GM18520 (cell line): ENCODE data around the gene NPIPB4.
"Not testable (repeated sequence)": the region's sequence is repeated elsewhere in the genome, so short reads cannot be mapped to it uniquely, and the experiment has no call there.

Experiments used
- ATAC-seq: cut with Tn5 transposase; IDR thresholded peaks from one replicate; pipeline ENCODE4 v1.9.1; 2021; ENCODE audit not compliant: unreplicated experiment

The NPIPB4 gene

DNA sequence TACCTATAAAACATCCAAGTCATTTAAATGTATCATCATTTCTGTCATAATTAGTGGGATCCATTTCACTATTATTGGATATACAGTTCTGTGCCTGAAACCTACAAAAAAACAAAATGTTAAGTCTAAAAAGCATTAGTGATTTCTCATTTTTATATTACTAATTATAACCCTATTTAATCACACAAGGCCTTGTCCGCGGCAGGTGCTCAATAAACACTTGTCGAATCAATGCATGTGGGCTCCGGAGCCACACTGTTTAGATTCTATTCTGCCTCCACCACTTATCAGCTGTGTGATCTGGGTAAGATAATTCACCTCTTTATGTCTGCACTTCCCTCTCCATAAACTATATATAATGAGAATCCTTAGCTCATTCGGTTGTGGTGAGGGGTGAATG is at the start of gene NPIPB4:
Gene NPIPB4, minus strand, starts transcription at position 101 of the 400 bp plus-strand sequence. CDS start 378 bp downstream, outside the sequence.
- not testable (repeated sequence) for ATAC-seq

DNA sequence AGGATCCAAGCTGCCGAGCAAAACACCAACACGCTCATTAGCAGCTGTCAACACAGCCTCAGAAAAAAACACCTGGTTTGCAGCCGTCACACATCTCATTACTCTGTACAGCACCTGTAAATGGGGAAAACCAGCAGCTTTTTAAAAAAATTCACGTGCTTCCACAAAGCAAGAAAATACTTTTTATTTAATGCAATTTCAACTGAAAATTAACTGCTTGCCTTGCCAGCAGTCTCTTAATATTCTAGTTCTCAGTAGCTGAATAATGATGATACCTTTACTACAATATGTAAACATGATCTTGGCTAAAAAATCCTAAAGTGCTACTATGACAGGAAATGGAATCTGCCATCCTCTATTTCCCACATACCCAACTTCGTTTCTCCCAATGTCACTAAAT is 41.4 kb upstream of the NPIPB4 start:
- ATAC-seq, result not testable (repeated sequence)

GRCh38 chr16:21881988-21882387 is 24.4 kb upstream of the NPIPB4 start:
- not testable (repeated sequence) for ATAC-seq

- ATAC-seq, result not testable (repeated sequence)
Measured at GRCh38 chr16:21837186-21837585, 20.4 kb downstream of the NPIPB4 start.

- ATAC-seq, result not testable (repeated sequence)
Measured at GRCh38 chr16:21836334-21836733, 21.2 kb downstream of the NPIPB4 start.

DNA sequence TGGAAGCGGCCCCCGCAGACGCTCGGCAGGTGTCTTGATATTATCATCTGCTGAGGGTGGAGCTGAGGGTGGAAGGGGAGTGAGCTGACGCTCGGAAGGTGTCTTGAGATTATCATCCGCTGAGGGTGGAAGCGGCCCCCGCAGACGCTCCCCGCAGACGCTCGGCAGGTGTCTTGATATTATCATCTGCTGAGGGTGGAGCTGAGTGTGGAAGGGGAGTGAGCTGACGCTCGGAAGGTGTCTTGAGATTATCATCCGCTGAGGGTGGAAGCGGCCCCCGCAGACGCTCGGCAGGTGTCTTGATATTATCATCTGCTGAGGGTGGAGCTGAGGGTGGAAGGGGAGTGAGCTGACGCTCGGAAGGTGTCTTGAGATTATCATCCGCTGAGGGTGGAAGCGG is 21.8 kb downstream of the NPIPB4 start:
- ATAC-seq, result not testable (repeated sequence)

DNA sequence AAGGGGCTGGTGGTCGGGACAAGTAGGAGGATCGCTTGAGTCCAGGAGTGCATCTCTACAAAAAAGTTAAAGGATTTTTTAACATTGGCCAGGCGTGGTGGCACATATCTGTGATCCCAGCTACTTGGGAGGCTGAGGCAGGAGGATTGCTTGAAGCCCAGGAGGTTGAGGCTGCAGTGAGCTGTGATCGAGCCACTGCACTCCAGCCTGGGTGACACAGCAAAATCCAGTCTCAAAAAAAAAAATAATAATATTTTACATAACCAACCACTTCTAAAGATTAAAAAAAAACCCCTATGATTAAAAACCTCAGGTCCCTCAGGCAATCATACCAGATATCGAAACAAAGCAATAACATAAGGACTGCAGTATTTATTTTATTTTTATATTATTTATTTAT is 23.3 kb downstream of the NPIPB4 start:
- not testable (repeated sequence) for ATAC-seq

DNA sequence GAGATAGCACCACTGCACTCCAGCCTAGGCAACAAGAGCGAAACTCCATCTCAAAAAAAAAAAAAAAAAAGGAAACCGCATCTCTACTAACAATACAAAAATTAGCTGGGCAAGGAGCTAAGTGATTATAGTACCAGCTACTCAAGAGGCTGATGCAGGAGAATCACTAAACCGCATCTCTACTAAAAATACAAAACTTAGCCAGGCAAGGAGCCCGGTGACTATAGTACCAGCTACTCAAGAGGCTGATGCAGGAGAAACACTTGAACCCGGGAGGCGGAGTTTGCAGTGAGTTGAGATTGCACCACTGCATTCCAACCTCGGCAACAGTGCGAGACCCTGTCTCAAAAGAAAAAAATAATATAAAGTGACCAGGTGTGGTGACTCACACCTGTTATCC is 27.6 kb downstream of the NPIPB4 start:
- not testable (repeated sequence) for ATAC-seq

- ATAC-seq, result not testable (repeated sequence)
Measured at GRCh38 chr16:21826067-21826706, 31.4 kb downstream of the NPIPB4 start.

DNA sequence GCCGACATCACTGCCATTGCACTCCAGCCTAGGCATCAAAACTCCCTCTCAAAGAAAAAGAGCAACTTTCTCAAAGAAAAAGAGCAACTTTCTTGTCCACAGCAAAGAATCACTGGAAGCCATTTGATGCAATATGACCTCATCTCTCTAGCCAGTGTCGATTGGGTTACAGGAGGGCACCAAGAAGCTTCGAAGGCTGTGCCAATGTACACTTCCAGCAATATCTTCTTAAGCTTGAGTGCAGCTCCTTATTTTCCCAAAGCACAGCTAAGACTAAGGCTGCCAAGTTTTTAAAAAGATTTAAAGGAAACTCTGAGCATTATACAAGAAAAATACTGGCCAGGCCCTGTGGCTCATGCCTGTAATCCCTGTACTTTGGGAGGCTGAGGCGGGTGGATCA is 32.0 kb downstream of the NPIPB4 start:
- not testable (repeated sequence) for ATAC-seq

- not testable (repeated sequence) for ATAC-seq
Measured at GRCh38 chr16:21823258-21823657, 34.3 kb downstream of the NPIPB4 start.

- ATAC-seq, result not testable (repeated sequence)
Measured at GRCh38 chr16:21820908-21821465, 36.6 kb downstream of the NPIPB4 start.

DNA sequence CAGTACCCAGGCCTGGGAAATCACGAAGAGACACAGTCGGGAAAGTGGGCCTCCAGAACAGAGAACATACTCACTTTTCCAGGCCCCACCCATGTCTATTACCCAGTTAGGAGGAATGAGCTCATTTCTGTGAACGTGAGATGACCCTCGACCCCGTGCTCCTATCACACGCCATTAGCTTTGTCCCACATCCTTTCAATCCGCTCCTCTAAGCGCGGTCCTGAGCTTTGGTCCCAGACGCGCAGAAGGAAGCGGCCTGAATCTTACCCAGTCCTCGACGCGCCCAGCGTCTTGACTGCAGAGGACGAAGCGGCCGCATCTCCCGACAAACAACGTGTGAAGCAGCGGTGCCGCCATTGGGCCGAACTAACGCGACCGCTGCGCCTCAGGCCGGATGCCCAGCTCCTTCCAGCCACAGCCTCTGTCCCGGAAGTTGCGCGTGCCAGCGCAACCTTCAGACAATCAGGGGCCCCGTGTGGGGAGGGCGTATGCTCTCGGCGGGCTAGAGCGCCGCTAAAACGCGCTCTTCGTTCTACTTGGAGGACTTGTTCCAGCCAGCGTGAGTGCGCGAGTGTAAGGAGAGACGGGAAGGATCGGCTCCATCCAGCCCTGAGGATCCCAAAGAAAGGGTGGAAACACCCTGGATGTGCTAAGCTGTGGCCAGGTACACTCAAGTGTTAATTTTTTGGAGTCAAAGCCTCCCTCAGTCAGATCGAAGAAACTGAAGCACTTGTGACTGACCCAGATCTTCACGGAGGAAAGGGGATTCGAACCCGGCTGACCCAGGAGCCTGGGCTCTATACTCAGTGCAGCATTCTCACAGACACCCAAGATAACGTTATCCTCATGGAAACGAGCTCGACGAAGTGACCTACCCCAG is 37.3 kb downstream of the NPIPB4 start:
- ATAC-seq, result peak; percentile 86

- not testable (repeated sequence) for ATAC-seq
Measured at GRCh38 chr16:21819617-21820016, 37.9 kb downstream of the NPIPB4 start.

GRCh38 chr16:21817012-21817411 is 40.5 kb downstream of the NPIPB4 start:
- ATAC-seq, result not testable (repeated sequence)

GRCh38 chr16:21815694-21816093 is 41.9 kb downstream of the NPIPB4 start:
- ATAC-seq, result not testable (repeated sequence)

GRCh38 chr16:21802375-21802663 is 55.2 kb downstream of the NPIPB4 start:
- ATAC-seq, result not testable (repeated sequence)

GRCh38 chr16:21801538-21802374 is 55.8 kb downstream of the NPIPB4 start:
- not testable (repeated sequence) for ATAC-seq

GRCh38 chr16:21798601-21799000 is 59.0 kb downstream of the NPIPB4 start:
- ATAC-seq, result not testable (repeated sequence)

DNA sequence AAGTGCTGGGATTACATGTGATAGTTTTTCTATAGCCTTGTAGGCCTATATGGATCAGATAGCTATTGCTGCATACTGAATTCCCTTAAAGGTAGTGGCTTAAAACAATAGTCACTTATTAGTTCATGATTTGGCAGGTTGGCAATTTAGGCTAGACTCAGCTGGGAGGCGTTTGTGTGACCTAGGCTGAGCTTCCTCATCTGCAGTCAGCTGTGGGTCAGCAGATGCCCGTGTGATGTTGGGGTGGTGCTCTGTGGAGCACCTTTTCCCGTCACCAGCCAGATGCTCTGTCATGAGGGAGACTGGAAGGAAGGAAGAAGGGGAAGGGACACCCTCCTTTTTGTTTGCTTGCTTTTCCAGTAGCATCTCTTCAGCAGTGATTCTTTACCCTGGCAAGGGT is 64.2 kb downstream of the NPIPB4 start:
- not testable (repeated sequence) for ATAC-seq

- ATAC-seq, result not testable (repeated sequence)
Measured at GRCh38 chr16:21790506-21790905, 67.0 kb downstream of the NPIPB4 start.
